ENCODE data around the gene MINDY4.

GRCh38 chr7:30869794-30870611 lies 98.8 kb downstream of the MINDY4 start:
- TF ChIP-seq ZNF707 (tag by site-specific recombination; IDR thresholded peaks at IDR 0.05), result no peak
- TF ChIP-seq ZNF473 (tag by site-specific recombination; IDR thresholded peaks at IDR 0.05), result no peak
- no peak for TF ChIP-seq ZNF274 (IDR thresholded peaks at IDR 0.05; ENCODE audit: low read length)
- no peak for TF ChIP-seq ZNF274 (tag by site-specific recombination; IDR thresholded peaks at IDR 0.05; ENCODE audit: borderline replicate concordance)
- no peak for TF ChIP-seq ZNF24 (tag by site-specific recombination; IDR thresholded peaks at IDR 0.05)
- TF ChIP-seq SETDB1 (IDR thresholded peaks at IDR 0.05; ENCODE audit: insufficient read length, low read length), result no peak
- TF ChIP-seq MEIS1 (CRISPR knock-in tag; IDR thresholded peaks at IDR 0.05; ENCODE audit: borderline replicate concordance), result no peak
- no peak for TF ChIP-seq CTCF (tag by site-specific recombination; IDR thresholded peaks at IDR 0.05)
- TF ChIP-seq OSR2 (tag by site-specific recombination; IDR thresholded peaks at IDR 0.05), result no peak
- TF ChIP-seq ZBTB11 (tag by site-specific recombination; conservative IDR thresholded peaks at IDR 0.05; ENCODE audit: low read depth), result no peak
- TF ChIP-seq ZIC2 (tag by site-specific recombination; IDR thresholded peaks at IDR 0.05), result 0 out of 2 replicates have a peak, but pooled peaks have one; percentile 9
- TF ChIP-seq KLF16 (tag by site-specific recombination; IDR thresholded peaks at IDR 0.05), result no peak
- TF ChIP-seq ZNF510 (tag by site-specific recombination; IDR thresholded peaks at IDR 0.05; ENCODE audit: insufficient replicate concordance), result no peak
- no peak for TF ChIP-seq ZBTB20 (tag by site-specific recombination; IDR thresholded peaks at IDR 0.05)
